ENCODE results near the gene CLRN3.

Gene CLRN3

DNA sequence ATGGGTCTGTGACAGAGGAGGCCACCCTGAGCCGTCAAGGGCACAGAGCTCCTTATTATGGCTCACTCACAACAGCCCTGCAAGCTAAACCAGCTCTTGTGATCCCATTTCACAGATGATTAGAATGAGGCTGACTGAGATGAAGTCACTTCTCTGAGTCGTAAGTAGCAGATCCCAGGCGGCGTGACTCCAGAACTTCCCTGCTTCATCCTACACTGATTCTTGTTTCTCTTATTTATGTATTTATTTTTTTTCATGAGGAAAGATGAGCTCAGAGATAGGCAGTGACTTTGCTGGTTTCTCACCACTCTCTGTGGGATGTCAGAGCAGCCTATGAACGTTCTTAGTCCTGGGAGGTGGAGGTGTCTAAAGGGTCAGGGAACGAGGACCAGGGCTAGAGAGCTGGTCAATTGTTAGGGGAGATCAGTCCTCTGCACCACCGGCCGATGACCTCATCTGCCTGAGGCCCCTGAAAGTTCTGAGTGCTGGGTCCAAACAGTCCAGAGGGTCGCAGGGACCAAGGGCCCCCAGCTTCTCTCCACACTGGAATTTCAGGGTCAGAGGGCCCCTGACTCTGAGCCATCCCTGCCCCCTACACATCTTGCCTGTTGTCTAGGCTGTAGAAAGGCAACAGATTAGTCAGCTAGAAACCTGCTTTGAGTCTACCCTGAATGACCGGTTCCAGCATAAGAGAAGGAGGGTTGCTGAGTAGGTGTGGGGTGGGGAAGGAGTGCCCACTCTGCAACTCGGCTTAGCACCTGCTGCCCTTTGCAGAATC lies 17.9 kb downstream of the CLRN3 start:
- DNase-seq = no peak

DNA sequence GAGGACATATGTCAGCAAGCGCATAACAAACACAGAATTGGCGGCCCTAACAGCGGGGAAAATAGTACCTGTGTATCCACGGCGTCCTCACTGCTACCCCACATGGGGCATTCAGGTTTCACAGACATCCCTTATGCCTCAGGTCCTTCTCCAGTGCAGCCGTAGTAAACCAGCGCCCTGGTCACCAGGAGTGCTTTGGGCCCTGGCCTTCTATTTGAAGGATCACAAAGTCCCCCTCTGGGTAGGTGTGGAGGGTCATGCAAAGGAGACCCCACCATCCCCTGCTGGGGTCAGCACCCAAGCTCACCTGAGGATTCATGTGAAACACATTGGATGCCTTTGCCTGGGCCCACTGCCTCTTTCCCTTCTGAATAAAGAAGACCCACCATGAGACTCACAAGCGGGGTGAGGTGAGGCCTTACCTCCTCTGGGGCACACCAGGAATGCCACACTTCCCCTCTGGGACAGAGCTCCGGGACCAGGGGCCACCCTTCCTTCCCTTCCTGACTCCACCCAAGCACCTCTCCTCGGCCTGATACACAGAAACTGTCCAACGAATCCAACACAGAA lies 18.8 kb downstream of the CLRN3 start:
- DNase-seq = no peak

DNA sequence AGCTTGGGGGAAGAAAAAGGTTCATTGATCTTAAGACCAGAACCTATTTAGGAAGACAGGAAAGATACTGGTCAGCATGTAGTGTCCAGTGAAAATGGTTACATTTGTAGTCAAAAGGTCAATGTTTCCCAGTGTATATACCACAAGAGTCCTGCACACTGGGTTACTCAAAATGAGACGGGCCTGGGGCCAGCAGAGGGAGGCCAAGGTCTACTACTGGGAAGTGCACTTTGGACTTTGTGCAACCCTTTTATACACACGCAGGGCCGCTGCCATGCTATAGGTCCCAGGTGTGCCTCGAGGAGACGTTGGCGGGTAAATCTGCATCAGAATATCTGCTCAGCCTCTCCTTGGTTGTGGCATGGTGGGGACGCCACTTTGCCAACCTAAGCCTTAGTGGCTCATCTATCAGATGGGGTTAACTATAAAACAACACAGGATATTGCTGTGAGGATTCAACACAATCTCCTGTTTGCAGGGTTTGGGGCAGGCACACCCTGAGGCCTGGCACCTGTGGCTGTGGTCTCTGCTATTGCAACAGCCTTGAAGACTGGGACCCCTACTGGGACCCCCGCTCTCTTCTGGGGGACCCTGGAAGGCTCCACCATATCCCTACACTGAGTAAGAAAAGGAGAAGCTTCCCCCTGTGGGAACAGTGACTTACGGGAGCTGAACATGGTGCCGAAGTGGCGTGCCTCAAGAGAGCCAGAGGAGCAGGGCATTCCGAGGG lies 19.7 kb downstream of the CLRN3 start:
- no peak for DNase-seq

DNA sequence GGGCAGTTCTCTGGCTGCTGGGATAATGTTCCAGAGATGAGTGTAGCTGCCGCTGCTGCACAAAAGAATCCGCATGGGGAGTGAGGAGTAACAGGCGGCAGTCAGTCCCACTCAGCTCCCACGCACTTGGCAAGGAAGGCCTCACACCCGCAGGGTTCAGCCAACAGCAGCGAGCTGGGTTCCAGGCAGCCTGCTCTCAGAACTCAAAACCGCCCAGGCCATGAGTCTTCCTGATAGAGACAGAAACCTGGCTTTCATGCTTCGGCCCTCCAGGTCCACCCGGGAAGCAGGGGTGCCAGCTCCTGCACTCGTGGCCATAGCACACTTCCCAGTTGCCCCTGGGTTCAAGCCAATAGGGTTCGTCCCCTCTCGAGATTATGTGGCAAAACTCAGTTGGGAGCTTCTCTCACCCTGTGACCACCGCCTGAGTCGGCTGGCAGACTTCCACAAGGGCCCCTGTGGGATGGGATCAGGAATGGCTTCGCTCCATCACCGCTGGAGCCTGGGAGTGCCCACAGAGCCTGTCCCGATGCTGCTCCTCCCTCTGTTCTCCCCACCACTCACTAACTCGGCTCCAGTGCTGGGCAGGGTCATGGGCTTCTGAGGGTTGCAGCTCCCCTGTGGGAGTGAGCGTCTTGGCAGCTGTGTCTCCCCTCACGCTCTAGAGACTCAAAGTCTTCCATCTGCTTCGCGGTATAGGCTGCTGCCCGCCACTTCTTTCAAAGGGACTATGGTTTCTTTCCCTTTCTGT lies 20.6 kb downstream of the CLRN3 start:
- DNase-seq = no peak

DNA sequence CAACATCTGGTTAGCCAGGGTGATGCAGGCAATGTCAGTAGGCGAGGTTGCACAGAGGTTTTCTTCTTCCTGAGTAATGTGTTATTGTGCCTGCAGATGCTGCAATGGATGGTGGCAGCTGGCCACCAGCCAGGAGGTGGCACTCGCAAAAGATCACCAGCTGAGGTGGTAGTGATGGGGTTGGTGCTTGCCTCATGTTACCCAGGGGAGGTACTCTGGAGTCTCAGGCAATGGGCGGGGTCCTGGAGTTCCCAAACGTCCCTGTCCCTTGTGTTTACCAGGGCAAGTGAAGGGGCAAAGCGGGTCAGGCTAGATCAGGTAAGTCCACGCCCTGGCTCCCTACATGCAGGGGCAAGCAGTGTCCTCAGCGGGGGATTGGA lies 21.1 kb downstream of the CLRN3 start:
- DNase-seq = no peak

DNA sequence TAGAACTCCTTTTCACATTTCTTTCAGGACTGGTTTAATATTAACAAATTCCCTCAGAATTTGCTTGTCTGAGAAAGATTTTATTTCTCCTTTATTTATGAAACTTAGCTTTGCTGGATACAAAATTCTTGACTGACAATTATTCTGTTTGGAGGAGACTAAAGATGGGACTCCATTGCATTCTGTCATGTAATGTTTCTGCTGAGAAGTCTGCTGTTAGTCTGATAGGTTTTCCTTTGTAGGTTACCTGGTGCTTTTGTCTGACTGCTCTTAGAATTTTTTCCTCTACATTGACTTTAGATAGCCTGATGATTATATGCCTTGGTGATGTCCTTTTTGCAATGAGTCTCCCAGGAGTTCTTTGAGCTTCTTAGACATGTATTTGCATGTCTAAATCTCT lies 23.4 kb downstream of the CLRN3 start:
- no peak for DNase-seq

DNA sequence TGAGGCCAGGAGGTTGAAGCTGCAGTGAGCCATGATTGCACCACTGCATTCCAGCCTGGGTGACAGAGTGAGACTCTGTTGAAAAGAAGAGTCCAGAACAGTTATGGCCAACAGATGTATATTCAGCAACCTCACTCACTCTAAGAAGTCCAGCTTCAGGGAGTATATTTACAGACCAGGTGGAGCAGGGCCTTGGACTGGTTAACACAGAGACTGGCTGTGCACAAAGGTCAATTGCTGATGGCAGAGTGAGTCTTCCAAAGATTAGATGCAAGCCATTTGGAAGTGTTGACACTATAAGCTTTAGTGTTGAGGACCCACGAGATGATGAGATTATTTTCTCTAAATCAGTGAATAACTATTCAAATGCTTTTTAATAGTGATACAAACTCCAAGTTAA lies 24.9 kb downstream of the CLRN3 start:
- DNase-seq = no peak

DNA sequence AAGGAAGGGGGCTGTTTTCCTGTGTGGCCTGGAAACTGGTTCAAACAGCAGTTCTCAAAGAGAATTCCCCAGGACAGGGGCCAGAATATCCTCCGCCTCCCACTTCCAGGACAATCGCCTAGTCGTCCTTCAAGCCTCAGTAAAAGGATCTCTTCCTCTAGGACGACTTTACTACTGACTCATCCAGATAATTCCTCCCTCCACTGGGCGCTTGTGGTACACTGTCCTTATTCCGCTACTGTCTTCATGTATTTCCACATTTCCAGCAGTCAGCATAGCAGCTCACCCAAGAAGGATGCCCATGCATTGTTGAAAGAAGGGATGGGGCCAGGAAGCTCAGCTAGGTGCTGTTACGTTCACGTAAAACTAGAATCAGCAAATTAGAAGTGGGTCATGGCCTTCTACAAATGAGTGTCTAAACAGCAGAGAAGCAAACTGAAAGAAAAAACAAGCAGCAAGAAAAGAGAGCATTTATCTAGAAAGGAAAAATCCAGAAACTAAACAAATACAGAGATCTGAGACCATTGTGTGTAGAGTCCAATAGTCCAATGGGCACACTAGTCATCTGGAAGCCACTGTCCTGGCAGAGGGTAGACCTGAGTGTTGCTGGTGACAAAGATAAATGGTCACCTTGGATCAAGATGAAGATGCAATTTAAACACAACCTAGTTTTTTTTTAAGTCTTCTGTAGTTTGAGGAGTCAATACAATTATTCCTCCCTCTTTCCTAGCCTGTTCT lies 26.3 kb downstream of the CLRN3 start:
- no peak for DNase-seq

DNA sequence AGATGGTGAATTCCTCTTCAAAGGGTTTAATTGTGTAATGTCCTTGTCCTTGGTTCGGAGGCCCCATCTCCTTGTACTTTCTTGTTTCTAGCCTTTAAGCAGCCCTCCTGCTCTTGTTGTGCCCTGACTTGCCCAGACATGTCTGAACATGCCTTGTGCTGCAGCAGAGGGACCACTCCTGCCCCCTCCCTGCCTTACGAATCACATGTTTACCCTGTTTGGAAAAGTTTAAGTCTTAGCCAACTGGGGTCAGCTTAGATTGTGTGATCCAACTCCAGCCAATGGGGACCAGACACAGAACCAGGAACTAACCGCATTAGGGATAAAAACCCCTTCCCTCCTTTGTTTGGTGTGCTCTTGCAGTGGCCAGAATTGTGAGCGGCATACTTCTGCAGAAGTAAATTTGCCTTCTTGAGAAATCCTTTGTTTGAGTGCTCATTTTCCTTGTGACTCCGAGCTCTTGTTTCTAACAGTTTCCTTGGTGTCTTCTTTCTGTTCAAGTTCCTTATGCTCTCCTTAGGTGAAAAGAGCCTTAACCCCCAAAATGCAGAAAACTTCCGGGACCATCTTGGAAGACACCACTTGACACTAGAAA lies 29.4 kb downstream of the CLRN3 start:
- no peak for DNase-seq

DNA sequence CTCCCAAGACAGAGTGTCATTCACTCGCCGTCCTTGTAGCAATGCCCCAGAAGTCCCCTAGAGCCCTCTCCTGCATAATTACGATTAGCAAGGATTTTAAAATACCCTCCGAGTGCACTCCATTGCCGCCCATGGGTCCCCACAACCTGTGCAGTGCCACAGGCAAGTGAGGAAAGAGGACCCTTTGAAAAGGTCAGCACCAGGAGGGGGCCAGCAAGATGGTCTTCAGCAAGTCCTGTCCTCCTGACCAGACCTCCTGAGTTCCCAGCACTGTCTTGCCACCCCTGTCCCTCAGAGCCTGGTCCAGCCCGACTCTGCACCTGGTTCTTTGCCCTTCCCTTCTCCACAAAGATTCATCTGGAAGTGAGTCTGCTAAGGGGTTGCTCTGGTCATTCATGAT lies 32.1 kb downstream of the CLRN3 start:
- no peak for DNase-seq

DNA sequence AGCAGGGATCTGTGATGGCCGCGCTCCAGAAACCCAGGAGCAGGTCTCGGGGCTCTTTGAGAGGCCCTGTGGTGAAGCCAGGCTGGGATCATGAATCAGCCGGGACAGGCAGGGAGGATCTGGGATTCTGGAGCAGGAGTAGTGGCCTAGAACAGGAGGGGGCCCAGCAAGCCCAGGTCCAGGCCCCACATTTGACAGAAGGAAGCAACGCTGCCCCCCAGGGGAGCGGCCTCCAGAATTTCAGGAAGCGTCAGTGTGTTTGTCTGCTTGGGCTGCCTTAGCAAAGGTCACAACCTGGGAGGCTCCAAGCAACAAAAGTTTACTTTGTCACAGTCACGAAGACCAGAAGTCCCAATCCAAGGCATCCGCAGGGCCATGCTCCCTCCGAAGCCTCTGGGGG lies 36.8 kb downstream of the CLRN3 start:
- DNase-seq = no peak

DNA sequence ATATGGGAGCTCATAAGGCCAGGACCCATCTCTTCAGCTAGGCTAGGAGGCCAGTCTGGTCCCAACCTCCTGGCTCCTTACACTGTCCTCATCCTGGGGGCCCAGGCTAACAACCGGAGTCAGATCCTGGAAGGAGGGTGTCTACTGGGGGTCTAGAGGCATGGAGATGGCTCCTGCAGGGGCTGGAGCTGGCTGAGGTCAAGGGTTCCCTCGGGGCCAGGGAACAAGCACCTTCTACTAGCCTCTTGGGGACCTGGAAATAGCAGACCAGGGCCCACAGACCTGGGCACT lies 37.2 kb downstream of the CLRN3 start:
- DNase-seq = no peak

DNA sequence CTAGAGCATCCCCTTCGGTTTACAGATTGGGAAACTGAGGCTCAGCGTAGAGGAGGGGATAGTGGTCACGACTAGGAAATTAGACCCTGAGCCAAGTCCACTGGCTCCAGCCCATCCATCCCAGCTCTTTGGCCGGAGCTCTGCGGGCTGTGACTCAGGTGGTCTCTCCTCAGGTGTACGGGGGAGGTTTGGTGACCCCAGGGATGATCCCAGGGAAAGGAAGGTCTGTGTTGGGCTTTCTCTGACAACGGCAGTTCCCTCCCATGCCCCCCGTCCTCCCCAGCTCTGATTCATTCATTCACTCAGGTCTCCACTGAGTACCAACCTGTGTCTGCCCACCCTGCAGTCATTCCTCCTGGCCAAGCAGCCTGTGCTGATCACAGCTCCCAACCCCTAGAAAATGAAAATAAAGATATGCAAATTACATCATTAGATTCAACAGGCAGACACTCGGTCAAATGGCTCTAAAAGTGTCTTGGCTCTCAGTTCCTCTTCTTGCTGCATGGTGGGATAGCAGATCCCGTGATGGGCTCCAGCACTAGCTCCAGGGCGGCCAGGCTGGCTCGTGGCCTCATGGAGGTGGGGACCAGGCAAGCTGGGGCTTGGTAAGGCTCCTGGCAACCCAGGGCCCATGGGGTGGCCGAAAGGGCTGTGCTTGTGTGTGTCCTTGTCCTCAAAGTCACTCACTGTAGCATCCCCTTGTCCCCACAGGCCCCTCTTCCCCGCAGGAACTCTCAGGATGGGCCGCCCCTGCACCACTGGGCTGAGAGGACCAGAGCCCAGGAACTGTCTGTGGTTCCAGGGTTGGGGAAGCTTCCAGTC lies 37.8 kb downstream of the CLRN3 start:
- DNase-seq = no peak

DNA sequence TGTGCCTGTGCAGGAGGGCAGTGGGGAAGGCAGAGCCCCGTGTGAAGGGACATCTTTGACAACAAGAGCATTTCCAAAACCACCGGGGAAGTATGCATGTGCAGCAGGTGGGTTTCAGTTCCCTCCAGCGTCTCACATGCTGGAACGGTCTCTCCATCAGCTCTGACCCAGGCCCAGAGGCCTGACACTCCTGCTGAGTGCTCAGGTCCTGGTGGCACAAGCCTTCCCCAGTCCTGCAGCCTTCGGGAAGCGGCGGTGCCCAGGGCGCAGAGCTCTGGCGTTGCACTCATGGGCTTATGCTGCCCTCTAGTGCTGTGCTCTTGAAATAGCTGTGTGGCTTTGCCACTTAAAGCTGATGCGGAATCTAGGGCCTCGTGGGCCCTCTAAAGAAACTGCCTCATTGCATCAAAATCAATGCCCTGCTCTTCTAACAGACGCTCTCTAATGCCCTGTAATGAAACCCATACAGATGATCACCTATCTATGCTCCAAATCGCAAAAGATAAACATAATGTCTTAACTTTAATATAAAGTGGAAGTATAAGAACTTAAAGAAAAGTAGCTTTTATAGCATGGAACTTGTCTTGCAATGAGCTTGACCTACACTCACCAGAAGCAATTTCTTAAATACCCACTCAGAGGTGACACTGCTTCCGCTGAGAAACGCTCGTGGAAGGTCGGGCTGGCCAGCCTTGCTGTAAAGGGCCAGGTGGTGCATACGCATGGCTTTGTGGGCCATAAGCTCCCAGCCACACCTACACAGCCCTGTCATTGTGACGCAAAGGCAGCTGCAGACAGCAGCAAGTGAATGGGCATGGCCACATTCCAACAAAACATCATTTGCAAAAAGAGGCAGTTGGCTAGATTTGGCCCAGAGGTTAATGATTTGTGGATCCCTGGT lies 38.6 kb downstream of the CLRN3 start:
- DNase-seq = peak; percentile 25

DNA sequence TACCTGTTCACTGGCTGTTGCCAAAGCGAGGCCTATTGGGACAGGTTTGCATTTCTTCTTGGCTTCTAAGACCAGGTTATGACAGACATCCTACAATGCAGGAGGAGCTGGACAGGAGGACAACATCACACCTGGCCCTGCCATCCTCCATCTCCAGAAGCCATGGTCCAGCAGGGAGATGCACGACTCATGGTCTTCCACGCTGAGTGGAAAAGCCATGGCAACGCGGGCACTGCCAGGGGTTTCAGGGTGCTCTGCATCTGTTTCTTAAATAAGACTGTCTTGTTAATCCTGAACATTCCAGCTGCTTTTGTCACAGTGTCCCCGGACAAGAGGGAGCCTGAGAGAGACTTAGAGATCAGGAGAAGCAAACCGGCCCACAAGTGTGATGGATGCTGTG lies 40.3 kb downstream of the CLRN3 start:
- no peak for DNase-seq

DNA sequence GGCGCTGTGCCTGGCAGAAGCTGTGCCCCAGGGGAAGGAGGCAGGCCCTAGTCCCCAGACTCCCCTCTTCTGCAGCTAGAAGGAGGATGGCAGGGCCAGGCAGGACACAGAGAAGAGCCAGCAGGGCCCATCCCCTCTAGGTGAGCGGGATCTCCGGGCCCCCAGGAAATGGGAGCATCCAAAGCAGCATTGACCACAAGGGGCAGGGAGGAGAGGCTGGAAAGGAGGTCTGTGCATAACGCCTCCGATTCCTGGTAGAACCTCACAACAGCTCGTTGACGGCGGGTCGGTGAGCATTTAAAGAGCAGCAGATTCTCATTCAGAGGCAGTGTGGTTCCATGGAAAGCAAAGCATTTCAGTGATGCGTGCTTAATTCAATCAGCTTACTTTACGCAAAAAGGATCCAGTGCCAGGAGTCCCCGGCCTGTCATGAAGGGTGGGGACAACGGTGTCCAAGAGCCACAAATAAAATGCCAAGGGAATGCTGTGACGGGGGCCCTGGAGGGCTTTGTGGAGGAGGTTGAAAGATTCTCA lies 41.0 kb downstream of the CLRN3 start:
- DNase-seq = no peak

DNA sequence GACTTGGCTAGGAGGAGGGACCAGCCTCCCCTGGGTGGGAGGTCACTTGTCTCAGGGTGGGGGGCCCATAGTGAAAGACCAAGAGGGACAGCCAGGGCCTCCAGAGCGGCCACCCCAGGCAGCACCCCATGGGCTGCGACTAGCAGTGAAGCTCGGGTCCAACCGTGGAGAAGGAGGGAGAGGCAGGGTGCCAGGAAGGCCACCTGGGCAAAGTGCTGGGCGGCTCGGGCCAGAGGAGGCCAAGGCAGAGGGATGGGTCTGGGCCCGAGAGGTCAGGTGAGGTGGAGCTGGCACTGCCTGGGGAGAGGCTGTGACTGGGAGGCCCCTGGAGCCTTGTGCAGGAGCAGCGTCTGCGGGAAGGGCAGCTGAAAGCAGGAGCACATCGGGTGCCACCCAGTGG lies 41.8 kb downstream of the CLRN3 start:
- no peak for DNase-seq

DNA sequence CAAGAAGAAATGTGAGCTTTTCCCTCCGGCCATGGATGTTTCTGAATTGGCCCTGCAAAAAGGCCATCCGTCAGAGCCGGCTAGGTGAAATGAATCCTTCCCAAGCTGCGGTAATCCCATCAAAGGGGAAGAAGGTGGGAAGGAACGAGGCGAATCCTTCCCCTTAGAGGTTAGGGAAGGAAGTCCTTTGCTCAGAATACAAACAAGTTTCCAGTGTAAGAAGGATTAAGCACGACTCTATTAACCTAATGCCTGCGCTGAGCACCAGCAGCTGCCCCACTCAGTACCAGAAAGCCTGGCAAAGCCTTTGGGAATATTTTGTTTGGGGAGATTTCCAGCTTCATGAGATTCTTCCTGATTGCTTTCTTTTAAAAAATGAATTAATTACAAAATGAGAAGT lies 42.8 kb downstream of the CLRN3 start:
- DNase-seq = no peak

DNA sequence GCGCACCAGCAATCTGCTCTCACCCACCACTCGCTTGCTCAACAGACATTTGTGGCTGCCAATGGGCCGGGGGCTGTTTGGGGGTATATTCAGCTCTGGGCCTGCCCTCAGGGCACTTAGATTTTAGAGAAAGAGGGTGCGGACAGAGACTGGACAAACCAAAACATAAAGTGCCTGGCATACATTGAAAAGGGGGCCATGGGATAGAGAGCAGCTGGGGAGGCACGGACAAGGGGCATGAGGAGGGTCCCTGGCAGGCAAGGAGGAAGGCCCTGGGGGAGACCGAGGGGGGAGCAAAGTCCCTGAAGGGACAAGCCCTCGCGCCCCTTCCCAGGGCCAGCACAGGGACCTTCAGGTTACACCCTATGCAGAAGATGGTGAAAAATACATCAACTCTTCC lies 43.5 kb downstream of the CLRN3 start:
- no peak for DNase-seq

DNA sequence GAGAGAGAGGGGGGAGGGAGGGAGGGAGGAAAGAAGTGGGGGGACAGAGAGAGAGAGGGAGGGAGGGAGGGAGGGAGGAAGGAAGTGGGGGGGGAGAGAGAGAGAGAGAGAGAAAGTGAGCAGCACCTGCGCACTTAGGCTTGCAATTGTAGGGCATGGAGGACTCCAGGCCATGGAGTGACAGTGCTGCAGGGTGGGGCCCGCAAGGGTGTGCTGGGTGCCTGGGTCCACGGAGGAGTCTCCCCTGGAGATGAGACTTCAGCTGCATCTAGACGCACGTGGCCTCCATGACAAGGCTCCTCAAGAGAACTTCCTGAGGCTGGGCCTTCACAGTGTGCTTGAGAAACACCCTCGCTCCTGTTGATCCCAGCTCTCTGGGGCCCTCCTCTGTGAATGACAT lies 44.5 kb downstream of the CLRN3 start:
- DNase-seq = no peak
